GM18868 (cell line): ENCODE measurements around the gene SNHG17.
"Not testable (repeated sequence)": the region's sequence is repeated elsewhere in the genome, so short reads cannot be mapped to it uniquely, and the experiment has no call there.

ENCODE experiments used
- ATAC-seq: cut with Tn5 transposase; IDR thresholded peaks from one replicate; pipeline ENCODE4 v1.9.1; 2021; ENCODE audit warnings: mild to moderate bottlenecking, moderate library complexity; ENCODE audit not compliant: unreplicated experiment

Gene SNHG17

DNA sequence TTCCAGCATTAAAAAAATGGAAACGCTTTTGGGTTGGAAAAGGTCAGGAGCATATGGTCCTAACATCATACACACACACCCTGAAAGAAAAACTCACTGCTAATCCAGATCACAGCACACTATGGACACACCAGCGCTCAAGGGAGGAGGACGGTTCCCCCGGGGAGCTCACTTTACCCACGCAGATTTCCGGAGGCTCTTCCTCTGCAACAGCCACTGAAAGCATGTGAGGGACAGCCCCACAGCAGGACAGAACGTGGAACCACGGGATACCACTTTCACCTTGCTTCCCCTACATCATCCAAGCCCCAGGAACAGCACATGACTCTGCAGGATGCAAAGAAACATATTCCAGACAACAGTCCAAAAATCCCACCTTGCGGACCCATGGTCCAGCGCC lies 13.2 kb downstream of the SNHG17 start:
- no peak for ATAC-seq

DNA sequence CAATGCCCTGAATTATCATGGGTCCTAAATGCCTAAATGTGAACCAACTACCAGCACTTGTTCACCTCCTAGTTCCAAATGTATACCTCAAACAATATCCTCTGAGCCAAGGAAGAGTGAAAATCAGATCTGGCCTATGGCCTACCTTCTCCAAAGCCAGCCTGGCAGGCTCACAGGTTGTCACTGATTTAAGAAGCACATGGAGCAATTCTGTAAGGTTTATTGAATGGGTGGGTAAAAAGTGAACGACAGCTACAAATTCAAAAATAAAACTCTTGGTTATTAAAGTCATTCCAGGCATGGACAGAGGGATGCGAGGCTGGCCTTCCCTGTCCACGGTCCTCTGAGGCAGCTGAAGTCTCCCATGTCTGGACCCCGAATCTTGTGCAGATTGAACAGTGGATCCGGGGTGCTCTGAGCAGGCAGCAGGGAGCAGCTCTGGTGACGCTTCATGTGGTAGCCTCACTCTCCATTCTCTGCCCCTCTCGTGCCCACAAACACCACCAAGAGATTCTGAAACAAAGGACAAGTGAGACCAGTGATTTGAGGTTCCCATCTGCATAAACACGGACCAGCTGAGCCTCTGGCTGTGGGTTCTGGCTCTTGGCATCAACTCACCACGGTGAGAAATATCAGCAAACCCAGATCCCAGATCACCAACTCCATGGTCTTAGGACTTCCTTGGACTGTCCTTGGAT lies 14.6 kb downstream of the SNHG17 start:
- ATAC-seq: no peak

DNA sequence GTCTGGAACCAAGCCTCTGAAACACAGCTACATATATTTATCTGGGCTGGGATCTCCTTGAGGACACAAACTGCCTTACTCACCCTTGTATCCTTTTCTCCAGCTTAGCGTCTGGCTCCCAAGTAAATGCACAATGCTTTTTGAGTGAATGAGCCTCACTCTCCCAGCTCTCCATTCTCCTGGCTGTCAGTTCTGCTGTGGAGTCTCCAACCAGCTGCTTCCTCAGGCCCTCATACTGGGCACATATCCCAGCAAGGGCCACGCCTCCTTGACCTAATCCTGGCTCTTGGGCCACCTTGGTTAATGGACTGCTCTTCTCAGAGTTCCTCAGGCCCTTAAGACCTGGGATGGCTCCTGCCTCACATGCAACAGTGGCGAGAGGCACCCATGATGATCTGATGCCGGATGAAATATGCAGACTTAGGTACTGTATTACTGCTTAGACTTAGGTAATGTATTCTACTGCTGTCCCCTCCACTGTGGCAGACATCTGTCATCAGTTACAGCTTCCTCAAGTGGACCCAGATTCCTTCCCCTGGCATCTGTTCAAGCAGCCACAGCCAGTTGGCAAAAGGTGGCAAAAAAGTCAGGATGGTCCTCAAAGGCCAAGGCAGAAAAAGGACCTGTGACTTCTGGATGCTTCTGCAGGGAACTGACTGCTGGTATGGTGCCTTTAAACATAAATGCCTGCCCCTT lies 16.5 kb downstream of the SNHG17 start:
- ATAC-seq: no peak

DNA sequence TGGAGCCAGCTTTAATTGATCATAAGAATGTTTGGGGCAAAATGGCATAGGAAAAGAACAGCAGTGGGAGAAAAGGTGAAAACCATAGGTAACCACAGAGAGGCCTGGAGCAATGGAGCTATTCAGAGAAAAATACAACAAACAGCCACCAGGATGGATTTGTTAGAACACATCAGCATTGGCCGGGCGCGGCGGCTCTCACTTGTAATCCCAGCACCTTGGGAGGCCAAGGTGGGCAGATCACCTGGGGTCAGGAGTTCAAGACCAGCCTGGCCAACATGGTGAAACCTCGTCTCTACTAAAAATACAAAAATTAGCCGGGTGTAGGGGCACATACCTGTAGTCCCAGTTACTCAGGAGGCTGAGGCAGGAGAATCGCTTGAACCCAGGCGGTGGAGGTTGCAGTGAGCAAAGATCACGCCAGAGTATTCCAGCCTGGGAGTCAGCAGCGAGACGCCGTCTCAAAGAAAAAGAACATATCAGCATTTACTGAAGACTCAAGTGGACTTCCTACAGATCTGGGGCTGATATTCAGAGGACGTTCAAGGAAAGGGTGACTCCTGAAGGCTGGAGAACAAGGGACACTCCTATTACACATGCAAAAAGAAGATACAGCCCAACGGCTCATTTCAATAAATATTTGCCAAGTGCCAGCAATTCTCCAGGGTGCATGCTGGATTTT lies 20.2 kb downstream of the SNHG17 start:
- ATAC-seq: no peak

DNA sequence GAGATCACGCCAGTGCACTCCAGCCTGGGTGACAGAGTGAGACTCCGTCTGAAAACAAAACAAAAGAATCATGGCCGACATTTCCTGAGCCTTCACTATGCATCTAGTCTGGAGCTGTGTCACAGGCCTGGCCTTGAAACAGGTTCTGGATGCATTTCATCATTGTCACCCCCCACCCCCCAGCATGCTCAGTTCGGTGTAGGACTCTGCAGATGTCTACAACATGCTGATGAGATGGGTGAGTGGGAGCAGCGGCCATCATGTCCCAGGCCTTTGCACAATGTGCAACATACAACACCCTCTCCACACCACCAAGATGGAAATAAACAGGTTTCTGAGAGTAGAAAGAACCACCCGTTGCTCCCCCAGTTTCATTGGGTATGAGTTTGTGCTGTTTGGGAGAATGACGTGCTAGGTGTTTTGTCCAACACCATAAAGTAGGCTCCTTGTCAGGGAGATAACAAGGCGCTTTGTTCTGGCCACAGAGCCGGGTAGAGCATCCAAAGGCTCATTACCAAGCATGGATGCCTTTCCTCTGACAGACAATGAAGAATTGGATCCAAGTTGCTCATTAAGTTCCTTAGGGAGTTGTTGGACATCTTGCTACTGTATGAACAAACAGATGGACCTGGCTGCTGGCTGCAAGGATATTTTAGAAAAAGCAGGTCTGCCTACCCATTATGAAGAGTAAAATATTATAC lies 22.1 kb downstream of the SNHG17 start:
- ATAC-seq: no peak

DNA sequence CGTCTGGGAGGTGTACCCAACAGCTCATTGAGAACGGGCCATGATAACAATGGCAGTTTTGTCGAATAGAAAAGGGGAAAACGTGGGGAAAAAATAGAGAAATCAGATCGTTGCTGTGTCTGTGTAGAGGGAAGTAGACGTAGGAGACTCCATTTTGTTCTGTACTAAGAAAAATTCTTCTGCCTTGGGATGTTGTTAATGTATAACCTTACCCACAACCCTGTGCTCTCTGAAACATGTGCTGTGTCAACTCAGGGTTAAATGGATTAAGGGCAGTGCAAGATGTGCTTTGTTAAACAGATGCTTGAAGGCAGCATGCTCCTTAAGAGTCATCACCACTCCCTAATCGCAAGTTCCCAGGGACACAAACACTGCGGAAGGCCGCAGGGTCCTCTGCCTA lies 27.3 kb downstream of the SNHG17 start:
- ATAC-seq: not testable (repeated sequence)

DNA sequence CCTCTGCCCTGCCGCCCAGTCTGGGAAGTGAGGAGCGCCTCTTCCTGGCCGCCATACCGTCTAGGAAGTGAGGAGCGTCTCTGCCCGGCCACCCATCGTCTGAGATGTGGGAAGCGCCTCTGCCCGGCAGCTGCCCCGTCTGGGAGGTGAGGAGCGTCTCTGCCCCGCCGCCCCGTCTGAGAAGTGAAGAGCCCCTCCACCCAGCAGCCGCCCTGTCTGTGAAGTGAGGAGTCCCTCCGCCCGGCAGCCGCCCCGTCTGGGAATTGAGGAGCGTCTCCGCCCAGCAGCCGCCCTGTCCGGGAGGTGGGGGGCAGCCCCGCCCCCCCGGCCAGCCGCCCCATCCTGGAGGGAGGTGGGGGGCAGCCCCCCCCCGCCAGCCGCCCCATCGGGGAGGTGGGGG lies 27.8 kb downstream of the SNHG17 start:
- no peak for ATAC-seq

DNA sequence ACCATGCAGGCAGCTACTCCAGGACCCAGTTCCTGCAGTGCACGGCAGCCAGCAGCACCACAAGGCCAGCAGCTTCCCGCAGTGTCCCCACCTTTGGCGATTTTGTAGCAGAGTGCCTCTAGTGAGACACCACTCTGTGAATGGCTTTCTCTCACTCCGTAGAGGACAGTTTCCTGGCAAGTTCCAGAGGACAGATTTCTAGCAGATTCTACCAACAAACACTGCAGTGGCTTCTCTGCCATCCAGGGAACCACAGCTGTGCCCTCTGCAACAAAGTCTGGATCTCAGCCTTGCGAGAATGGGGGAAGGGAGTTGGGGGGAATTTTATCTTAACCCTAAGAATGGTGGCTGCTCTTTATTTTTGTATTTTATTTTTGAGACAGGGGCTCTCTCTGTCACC lies 28.7 kb downstream of the SNHG17 start:
- no peak for ATAC-seq

DNA sequence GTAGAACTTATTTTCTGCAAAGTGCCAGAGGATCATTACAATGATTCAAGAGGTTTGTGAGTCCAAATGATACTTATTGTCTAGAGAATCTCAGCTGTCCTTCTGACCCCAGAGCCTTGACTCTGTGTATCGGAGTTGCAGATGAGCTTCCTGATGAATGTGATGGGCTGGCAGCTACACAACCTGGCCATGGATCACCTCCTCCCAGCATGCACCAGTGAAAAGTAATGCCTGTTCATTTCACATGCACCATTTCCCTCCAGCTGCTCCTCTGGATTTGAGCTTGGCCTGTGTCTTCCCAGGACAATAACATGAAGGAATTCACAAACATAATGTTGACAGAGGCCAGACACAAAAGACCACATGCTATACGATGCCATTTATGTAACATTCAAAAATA lies 30.0 kb downstream of the SNHG17 start:
- no peak for ATAC-seq

DNA sequence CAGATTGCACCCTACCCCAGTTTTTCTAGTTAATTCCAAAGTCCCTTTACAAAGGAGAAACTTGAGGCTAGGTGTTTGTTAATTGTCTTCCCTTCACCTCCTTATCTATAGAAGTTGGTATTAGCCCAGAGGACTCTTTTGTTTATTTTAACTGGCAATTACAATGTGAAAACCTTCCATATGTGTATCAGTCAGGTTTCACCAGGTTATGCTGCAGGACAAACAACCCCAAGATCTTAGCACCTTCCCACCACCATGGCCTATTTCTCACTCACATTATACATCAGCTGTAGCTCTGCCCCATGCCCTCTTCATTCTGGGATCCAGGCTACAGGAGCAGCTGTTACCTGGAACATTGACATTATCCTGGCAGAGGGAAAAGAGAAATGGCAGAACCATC lies 31.1 kb downstream of the SNHG17 start:
- ATAC-seq: no peak

DNA sequence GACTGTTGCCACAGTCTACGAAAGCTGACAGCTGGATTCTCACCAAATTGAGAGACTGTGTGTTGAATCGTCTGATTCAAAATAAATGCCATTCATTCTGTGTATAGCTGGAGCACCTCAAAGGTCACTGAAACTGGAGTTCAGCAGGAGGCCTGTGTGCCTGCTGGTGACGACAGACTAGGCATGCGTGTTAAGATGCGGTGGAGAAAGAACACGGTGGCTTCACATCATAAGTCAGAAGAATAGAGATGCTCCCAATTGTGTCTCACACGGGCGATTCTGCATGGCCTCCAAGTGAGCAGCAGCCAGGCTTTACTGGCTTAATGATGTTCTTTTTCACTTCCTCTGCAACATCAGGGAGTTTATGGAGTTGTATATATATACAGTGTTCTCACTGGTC lies 32.3 kb downstream of the SNHG17 start:
- no peak for ATAC-seq

DNA sequence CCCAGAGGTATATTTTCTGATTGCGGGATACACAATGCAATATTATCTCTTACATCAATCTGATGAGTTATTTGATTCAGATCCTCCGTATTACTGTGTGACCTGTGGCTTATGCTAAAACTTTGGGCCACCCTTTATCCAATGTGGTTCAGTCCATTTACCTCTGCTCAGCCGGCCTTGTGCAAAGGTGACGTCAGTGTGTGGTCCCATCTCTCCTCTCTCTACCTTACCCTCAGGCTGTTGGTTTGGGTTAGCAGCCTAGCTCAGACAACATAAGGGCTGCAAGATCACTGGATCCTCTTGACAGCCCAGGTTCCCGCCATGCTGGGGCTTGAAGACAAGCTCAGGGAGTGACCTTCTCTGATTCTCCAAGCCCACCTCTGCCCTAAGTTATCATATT lies 33.0 kb downstream of the SNHG17 start:
- ATAC-seq: no peak

DNA sequence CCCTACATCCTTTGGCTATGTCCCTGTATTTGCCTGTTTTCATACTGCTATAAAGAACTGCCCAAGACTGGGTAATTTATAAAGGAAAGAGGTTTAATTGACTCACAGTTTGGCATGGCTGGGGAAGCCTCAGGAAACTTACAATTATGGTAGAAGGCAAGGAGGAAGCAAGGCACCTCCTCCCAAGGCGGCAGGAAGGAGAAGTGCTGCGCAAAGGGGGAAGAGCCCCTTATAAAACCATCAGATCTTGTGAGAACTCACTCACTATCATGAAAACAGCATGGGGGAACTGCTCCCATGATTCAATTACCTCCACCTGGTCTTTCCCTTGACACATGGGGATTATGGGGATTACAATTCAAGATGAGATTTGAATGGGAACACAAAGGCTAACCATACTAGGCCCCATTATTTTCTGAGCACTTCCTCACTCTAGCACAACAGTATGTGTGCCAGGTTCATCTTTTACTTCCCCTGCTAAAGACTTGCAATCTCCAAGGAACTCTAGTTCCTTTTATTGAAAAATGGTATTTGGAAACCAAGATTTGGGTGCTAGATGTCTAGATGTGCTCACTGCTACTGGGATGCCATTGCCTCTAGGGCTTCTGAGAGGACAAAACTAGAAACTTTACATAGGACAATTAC lies 39.3 kb downstream of the SNHG17 start:
- ATAC-seq: not testable (repeated sequence)

DNA sequence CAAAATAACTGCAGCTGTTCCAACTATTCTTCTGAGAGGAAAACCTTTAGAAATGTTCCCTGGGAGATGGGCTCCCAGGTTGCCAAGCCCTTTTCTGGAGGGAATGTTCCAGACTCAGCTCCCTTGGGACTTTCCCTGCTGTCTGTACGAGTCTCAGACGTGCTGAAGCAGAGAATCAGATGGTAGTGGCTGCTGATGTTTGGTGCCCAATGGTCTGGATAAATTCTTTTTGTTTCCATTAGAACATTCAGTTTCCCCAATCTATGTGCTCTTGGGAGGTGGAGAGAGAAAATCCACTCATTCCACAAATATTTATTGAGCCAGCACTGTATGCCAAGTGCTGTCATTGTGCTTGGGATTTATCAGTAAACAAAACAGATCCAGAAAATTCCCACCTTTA lies 40.0 kb downstream of the SNHG17 start:
- no peak for ATAC-seq

DNA sequence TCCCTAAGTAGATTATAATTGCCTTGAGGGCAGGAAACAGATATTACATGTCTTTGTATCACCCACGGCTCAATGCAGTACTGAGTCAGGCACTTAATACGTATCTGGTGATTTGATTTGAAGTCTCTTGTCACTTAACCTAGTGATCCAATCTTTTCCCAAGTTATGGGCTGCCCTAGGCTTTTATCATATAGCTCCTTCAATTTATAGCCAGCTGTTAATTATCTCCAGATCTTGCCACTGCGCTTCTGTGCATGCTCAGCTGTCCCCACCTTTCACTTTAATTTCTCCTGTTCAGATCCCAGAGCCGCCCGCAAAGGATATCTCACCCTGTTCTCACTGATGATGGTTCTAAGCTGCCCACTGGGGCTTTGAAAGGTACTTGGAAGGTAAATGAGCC lies 41.9 kb downstream of the SNHG17 start:
- no peak for ATAC-seq

DNA sequence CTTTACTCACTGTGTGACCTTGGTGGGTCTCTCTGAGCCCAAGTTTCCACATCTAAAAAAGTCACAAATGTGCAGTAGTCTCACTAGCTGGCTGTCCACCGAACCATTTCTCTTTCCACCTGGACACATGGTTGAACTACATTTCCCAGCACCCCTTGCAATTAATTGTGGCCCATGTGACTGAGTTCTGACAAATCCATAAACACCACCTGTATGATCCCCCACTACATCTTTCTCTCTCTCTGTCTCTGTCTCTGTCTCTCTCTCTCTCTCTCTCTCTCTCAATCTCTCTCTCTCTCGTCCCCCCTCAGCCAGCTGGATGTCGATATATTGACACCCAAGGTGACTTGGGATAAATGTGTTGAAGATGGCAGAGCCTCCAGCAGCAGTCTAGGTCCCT lies 42.8 kb downstream of the SNHG17 start:
- ATAC-seq: no peak

DNA sequence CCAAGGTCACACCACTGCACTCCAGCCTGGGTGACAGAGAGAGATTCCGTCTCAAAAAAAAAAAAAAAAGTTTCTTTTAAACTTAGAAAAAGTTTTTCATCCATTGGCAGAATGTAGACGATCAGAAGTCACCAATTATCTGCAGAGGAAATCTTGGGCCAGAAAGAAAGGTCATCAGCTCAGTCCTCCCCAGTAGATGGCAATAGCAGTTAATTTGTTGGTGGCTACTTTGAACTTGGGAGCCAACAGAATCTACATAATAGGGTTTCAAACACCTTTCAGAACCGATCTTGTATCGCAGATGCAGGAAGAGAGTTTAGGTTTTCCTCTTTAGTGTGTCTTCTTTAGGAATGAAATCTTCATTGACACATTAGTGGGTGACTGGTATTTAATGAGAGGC lies 47.2 kb downstream of the SNHG17 start:
- no peak for ATAC-seq

DNA sequence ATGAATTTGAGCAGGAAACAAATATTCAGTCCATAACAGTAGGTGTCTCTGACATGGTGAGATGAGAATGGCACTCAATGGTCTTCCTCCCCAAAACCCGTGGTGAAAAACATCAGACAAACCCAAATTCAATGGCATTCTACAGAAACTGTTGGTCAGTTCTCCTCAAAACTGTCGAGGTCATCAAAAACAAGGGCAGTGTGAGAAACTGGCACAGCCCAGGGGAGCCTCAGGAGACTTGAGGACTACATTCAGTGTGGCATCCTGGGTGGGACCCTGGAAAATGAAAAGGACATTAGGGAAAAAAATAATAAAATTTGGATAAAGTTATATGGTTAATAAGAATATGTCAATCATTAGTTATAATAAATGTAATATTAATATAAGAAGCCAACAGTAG lies 48.3 kb downstream of the SNHG17 start:
- ATAC-seq: no peak

DNA sequence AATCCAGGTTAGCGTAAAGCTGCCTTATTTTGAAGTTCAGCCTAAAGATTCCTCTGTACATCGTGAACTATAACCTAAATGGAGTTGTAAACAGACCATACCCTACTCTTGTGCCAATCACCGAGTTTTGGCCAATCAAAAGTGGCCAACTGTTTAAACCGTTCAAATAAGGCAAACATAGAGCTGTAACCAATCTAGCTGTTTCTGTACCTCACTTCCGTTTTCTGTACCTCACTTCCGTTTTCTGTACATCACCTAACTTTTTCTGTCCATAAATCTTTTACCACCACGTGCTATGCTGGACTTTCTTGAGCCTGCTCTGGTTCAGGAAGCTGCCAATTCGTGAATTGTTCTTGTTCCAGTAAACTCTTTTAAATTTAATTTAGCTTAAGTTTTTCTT lies 49.1 kb downstream of the SNHG17 start:
- no peak for ATAC-seq

DNA sequence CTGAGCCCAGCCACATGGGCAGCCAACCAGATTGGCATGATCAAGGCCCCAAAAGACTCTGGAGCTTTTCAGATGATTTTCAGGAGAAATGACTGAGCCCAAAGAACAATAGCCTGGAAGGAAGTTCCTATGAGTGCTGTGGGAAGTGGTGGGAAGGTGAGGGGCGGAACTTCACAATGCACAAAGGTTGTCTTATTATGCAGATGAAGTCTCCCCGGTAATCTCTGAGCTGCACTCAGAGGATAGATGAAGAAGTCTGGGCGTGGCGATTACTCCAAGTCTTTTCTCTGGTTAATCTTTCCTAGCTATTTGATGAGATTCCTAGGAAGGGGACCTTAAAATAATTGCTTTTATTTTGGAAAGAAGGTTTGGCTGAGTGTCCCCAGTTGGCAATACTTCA lies 52.0 kb downstream of the SNHG17 start:
- no peak for ATAC-seq

DNA sequence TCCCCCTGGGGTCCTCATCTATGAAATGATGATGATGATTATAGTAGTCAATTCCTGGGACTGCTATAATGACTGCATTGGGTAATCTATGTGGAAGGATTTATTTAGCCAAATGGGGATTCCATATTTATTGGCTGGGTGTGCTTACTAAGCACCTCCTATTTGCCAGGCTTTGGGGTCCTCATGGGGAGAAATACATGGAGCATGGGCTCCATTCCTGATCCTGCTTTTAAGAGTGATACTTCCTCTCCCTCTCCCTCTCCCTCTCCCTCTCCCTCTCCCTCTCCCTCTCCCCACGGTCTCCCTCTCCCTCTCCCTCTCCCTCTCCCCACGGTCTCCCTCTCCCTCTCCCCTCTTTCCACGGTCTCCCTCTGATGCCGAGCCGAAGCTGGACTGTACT lies 57.3 kb downstream of the SNHG17 start:
- ATAC-seq: not testable (repeated sequence)
